Naive thymus-derived CD8-positive, alpha-beta T cell (primary cell): ENCODE data around the gene NPTN. TPM values are rescaled to one million over a fixed set of nuclear protein-coding genes. Genes with fewer than 3 reads are reported as not detected.

ENCODE experiments used
- ATAC-seq, 2 donors: fragments of 150-1000 bp; cut with Tn5 transposase in 1 of 2; sonication (Bioruptor Pico), chemical (Tn5 transposase) in 1 of 2; 1 replicate in 1 of 2; 2 replicates in 1 of 2; pipeline ENCODE4 v1.10.0; 2021; ENCODE audit warnings: mild to moderate bottlenecking in 2 of 2, moderate library complexity in 2 of 2
- POLR2A ChIA-PET: fragments of 350-600 bp; sonication (Branson Sonifier 250); formaldehyde crosslinking; loops from one replicate; lab custom pipeline; 2021; ENCODE audit warnings: antibody characterized with exemption; lab: Charles Lee
- DNase-seq, 10 donors: peaks; one replicate each; pipeline versions ENCODE4 v3.0.0 to v3.0.0-alpha.2; 2020 to 2022
- H3K27ac Mint-ChIP-seq, 10 donors: one replicate each; pipeline ENCODE4 v1.8.0; 2020 to 2022; ENCODE audit warnings: mild to moderate bottlenecking in 10 of 10, mixed read lengths in 10 of 10, moderate library complexity in 4 of 10, inconsistent platforms in 1 of 10
- H3K27me3 Mint-ChIP-seq, 5 donors: one replicate each; pipeline ENCODE4 v1.8.0; 2021 to 2022; ENCODE audit warnings: mixed read lengths in 5 of 5
- H3K36me3 Mint-ChIP-seq, 3 donors: one replicate each; pipeline ENCODE4 v1.8.0; 2020 to 2022; ENCODE audit warnings: mixed read lengths in 3 of 3, mild to moderate bottlenecking in 2 of 3, inconsistent platforms in 1 of 3
- H3K4me1 Mint-ChIP-seq, 4 donors: one replicate each; pipeline ENCODE4 v1.8.0; 2021 to 2022; ENCODE audit warnings: mixed read lengths in 4 of 4
- H3K4me3 Mint-ChIP-seq, 10 donors: one replicate each; pipeline ENCODE4 v1.8.0; 2020 to 2022; ENCODE audit warnings: mild to moderate bottlenecking in 10 of 10, mixed read lengths in 10 of 10, moderate library complexity in 6 of 10, inconsistent platforms in 1 of 10
- H3K9me3 Mint-ChIP-seq, 9 donors: one replicate each; pipeline ENCODE4 v1.8.0; 2020 to 2022; ENCODE audit warnings: mixed read lengths in 9 of 9, mild to moderate bottlenecking in 3 of 9, inconsistent platforms in 1 of 9, moderate library complexity in 1 of 9
- polyA plus RNA-seq, 3 donors: library from polyadenylated mRNA; unstranded; fragments of 300-500 nt; fragmentation: Illumina TruSeq; gene quantifications; one replicate each; pipeline ENCODE4 v1.2.3, GENCODE V29; 2021
- total RNA-seq, 8 experiments: library from RNA in 2 of 8; stranded (reverse) in 2 of 8; gene quantifications; one replicate each; pipeline ENCODE4 v1.2.3 and lab custom pipeline; 2021 to 2026

Gene NPTN
- total and polyA plus RNA-seq, 5 experiments from 2014 or later, result 27.9 to 37.8 (median 36.6) TPM

DNA sequence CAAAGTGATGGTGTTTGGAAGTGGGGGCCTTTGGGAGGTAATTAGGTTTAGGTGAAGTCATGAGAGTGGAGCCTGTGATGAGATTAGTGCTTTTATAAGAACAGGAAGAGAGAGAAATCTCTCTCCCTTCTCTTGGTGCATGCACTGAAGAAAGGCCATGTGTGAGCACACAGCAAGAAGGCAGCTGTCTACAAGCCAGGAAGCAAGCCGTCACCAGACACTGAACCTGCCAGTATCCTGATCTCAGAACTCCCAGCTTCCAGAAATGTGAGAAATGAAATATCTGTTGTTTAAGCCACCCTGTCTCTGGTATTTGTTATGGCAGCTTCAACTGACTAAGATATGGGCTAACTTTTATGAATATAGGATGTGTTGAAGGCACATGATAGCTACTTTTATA is 117.7 kb downstream of the NPTN start:
- Mint-ChIP-seq H3K4me1 (peaks cover 0 to 3% (median 0%) of the 10 kb centered on the region in 4 donors), H3K9me3 (peaks cover 0 to 5% (median 0%) of the 10 kb centered on the region in 9 donors), H3K4me3 (no peak overlapping the region), H3K36me3 (peaks cover 0 to 6% (median 2%) of the 10 kb centered on the region in 3 donors), H3K27me3 (peaks cover 0 to 10% (median 5%) of the 10 kb centered on the region in 5 donors), H3K27ac (peak overlapping the region in 1 of 10 donors; percentile 13)
- POLR2A ChIA-PET, result no interaction called here
- no peak for DNase-seq
- ATAC-seq, result no peak

Other genes with a start within 250 kb of the NPTN start
- not detected for gene REC114, start 190.2 kb downstream of the NPTN start, total RNA-seq
- gene REC114, start 190.2 kb downstream of the NPTN start, polyA plus RNA-seq, result under 1 TPM in 1 of 3 donors, not detected in 2; 0.32 TPM
- under 1 TPM; 0.49 to 0.63 TPM for gene CD276, start 51.0 kb upstream of the NPTN start, total RNA-seq
- gene CD276, start 51.0 kb upstream of the NPTN start, polyA plus RNA-seq, result not detected
- gene INSYN1, start 120.0 kb upstream of the NPTN start, total RNA-seq, result not detected
- not detected for gene INSYN1, start 120.0 kb upstream of the NPTN start, polyA plus RNA-seq
- not detected for gene TBC1D21, start 240.2 kb upstream of the NPTN start, total RNA-seq
- gene TBC1D21, start 240.2 kb upstream of the NPTN start, polyA plus RNA-seq, result not detected